HG02973 (cell line): ENCODE results near the gene HES5.

Experiments used
- ATAC-seq: cut with Tn5 transposase; IDR thresholded peaks from one replicate; pipeline ENCODE4 v1.9.1; 2021; ENCODE audit warnings: moderate library complexity; ENCODE audit not compliant: unreplicated experiment

The HES5 gene

DNA sequence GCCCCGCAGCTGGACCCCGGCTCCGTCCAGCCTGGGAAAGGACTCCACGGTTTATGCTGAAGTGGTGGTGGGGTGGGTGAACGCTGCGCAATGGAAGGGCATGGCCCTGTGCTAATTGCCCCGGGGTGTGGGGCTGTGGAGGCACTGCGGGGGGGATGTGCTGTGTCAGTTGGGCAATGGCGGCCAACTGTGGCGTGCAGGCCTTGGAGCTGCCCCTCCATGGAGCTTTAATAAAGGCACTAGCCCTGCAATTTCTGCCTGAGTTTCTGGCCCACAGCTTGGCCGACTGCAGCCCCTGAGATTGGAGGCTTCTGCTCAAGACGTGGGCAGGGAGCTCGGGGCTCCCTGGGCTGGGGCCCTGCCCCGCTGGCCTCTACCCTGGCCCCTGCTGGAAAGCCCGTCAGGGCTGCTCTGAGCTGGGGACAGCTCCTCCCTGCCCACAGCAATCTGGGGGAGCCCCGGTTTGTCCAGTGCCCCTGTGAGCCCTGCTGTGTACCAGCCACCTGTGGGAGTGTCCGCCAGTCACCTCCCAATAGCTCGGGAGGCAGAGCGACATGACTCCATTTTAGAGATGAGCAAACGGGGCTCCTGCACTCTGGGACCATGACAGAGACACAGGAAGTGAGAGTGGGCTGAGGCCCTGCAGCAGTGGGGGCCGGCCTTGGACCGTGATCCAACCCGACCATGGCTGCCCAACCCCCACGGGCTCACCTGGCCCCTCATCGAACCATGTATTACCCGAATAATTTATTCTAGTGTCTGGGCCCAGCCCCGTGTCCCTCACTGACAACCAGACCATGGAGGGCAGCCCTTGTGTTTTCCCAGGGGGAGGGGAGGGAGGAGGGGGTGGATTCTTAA lies 17.4 kb upstream of the HES5 start:
- no peak for ATAC-seq

- ATAC-seq = peak; percentile 26
Measured at GRCh38 chr1:2546515-2547209, 16.6 kb upstream of the HES5 start.

DNA sequence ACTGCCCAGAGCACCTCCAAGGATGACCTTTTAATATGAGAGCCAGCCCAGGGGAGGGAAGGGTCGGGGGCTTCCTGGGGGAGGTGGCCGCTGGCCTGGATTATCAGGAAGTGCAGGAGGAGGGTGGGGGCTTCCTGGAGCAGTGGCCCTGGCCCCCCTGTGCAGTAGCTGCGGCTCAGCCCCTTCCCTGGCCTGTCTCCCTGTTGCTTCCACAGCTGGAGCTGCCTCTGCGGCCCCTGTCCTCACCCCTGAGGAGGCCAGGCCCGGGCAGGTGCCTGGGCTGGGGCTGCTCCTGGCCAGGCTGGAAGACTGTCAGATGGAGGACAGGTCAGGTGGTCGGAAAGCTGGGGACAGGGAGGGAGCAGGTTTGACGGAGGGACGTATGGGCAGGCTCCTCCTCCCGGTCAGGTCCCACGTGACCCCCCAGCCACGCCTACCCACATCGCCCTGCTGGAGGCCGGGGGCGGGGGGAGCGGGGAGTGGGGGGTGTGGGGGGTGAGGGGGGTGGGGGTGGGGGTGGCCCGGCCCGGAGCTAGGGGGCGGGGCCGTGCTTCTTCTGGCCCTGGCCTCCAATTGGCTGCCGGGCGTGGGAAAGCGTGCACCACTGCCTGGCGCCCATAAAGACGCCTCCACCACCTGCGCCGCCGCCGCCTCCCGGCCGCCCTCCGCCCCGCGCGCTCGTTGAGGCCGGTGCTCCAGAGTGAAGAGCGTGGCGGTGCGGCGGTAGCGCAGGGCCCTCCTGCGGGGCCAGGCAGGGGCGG lies 15.9 kb upstream of the HES5 start:
- peak; percentile 29 for ATAC-seq

DNA sequence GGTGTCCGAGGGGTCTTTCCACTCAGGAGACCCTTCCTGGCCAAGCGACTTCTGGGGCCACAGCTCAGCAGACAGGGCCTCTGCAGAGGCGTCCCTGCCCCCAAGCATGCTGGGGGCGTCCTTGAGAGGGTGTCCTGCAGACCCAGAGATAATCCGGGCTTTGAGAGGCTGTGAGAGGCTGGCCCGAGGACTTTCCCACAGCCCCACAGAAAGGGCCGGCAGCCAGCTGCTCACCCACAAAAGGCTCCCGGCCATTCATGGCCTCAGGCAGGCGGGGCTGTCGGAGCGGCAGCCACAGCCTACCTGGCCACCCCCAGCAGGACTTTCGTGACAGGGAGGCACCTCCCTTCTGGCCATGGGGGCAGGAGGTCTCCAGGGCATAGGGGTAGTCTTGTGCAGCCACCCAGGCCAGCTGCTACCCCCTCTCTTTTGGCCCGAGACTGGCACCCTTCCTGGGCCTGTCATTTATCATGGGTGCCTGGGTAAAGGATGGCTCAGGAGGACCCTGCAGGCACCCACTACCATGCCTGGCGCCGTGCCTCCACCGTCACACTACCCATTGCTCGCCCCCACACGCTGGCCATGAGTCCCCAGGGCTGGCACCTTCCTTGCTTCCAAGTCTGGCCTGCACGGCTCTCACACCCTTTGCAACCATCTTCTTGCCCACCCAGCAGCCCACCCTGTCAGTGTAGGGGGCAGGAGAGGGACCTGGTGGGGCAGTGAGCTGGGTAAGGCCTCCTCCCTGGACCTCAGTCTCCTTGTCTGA lies 15.0 kb upstream of the HES5 start:
- no peak for ATAC-seq

GRCh38 chr1:2544093-2544874 lies 14.2 kb upstream of the HES5 start:
- no peak for ATAC-seq

- no peak for ATAC-seq
Measured at GRCh38 chr1:2543543-2544092, 13.6 kb upstream of the HES5 start.

DNA sequence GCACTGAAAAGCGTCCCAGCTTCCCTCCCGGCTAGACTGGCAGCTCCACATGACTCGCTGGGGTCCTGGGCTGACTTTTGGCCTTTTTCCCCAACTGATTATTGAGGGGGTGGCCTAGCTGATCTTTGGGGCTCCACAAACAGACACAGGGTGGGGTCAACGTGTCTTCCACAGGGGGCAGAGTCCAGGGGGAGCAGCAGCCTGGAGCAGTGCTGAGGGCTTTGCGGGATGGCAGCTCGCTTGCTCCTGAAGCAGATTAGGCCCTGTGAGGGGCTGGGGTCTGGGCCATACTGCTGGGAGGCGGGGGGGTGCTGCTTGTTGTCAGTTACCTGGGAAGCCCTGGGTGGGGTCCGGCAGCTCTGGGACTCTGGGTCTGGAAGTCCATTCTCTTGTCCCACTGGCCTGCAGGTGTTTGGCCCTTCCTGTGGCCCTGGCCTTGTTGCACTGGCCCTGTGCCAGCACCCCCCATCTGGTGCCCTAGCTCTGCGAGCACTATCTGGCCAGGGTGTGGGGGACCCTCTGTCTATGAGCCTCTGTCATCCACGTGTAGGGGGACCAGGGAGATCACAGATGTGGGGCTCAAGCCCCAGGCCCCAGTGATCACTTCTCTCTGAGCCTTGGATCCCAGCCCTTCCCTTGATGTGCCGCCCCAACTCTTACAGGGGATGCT lies 12.3 kb upstream of the HES5 start:
- no peak for ATAC-seq

DNA sequence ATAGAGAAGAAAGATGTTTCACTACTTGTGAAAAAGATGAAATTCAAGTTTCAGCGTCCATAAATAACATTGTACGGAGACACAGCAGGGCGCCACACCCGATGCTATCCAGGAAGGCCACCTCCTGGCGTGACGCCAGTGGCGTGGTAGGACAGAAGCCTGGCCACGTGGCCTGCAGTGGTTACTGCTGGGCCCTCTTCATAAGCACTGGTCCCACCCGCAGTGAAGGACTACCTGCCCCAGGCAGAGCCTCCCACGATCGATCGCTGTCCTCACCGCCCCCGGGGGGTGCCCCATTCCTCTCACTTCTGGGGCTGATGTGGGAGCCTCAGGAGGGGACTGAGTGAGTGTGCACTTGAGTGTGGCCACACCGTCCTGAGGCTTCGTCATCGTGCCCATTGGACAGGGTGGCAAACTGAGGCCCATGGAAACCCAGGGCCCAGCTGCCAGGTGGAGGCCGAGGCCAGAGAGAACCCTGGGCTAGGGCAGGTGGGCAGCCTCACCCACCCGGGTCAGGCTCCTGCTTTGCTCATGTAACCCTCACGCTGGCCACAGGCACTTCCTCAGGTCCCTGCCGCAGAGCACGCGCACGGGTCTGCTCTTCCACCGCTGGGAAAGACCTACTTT lies 11.7 kb upstream of the HES5 start:
- no peak for ATAC-seq

- no peak for ATAC-seq
Measured at GRCh38 chr1:2540816-2541492, 10.9 kb upstream of the HES5 start.

DNA sequence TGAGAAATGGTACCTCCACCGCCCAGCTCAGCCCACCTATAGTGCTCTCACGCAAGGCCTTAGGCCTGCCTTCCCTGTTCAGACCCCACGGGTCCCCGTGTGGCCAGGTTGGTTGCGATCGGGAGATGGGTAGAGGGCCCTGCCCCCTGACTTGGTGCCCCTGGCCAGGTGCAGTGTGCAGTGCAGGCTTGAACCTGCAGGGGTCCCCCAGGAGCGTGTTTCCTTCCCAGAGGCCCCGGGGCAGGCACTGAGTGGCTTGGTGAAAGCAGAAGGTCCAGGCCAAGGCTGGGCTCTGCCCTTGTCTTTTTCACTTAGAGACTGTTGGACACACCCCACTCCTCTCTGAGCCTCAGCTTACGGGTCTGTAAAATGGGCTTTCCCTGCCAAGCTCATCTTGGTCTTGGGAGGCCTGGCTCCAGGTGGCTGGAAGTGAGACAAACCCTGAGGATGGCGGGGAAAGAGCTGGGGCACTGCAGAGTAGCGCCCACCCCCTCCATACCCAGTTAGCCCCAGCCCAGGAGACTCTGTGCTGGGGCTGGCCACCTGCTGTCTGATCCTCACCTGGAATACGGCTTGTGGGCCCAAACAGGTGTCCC lies 9.3 kb upstream of the HES5 start:
- no peak for ATAC-seq

DNA sequence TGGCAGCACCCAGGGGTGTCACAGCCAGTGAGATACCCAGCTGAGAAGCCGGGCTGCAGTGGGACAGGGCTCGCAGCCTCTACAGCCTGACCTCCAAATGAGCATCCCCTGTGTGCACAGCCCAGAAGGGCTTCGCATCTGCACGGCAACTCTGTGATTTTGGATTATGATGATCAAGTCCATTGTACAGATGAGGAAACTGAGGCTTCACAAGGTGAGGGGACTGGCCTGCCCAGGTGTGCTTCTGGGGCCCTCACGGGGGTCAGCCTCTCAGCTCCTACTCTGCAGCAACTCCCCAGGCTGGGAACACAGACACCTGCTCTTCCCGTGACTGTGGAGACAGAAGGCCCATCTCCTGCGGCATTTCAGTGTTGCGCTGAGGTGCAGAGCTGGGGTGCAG lies 8.8 kb upstream of the HES5 start:
- no peak for ATAC-seq

DNA sequence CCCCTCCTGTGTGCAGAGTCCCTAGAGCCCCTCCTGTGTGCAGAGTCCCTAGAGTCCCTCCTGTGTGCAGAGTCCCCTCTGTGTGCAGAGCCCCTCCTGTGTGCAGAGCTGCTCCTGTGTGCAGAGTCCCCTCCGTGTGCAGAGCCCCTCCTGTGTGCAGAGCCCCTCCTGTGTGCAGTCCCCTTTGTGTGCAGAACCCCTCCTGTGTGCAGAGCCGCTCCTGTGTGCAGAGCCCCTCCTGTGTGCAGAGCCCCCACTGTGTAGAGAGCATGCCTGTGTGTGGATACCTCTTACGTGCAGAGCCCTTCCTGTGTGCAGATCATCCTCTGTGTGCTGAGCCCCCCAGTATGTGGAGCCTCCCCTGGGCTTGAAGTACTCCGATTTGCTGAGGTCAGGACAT lies 8.3 kb upstream of the HES5 start:
- no peak for ATAC-seq

GRCh38 chr1:2537784-2538115 lies 7.7 kb upstream of the HES5 start:
- no peak for ATAC-seq

DNA sequence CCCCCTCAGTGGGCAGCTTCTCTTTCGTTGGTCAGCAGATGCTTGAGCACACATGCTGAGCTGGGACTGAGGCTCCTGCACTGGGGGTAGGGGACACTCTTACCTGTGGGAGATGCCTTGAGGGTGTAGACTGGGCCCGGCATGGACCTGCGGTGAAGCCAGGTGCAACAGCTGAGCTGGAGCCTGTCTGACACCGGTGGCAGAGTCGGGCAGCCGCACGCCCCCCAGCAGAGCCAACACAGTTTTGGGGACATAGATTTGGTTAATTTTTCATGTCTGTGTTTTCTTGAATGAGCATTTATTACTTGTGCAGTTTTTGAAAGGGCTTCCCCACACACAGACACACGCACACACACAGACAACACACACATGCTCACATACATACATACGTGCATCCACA lies 5.9 kb upstream of the HES5 start:
- no peak for ATAC-seq

GRCh38 chr1:2535455-2535854 lies 5.4 kb upstream of the HES5 start:
- no peak for ATAC-seq

DNA sequence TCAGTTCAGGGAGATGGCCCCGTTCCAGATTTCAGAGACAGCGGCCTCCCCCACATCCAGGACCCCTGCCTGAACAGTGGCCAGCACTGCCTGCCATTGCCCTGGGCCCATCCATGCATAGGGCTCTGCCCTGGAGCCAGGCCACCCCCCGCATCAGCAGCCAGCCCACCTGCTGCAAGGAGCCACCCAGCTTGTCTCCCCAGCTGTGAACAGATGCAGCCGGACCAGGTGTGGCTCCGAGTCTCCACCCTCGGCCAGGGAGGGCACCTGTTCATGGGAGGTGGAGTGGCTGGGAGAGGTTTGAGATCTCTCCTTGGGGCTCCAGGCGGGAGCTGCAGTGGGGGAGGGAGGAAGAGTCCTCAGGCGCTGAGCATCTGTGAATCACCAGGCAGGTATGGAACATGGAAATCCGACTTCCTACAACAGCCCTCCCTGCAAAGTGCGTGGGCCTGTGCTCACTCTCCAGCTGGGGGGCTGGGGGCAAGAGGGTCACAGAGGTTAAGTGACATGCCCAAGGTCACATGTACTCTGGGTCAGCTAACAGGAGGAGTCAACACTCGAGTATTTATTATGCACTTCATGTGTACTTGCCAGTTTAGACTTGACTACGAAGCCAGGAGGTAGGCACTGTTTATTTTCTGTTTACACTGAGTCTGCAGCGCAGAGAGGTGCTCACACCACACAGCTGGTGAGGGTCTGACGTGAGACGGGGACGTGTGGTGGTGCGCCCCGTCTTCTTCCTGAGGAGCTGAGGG lies 4.8 kb upstream of the HES5 start:
- ATAC-seq = no peak

GRCh38 chr1:2534315-2534686 lies 4.2 kb upstream of the HES5 start:
- no peak for ATAC-seq
